Parathyroid adenoma (tissue), 2 donors: ENCODE measurements around the gene VIL1.

ENCODE experiments used
- H2AFZ ChIP-seq: fragments of 300-600 bp; sonication (generic); one replicate; pipeline ENCODE4 v1.7.0; 2017; ENCODE audit warnings: antibody characterized with exemption, mild to moderate bottlenecking
- H3K27ac ChIP-seq: fragments of 300-600 bp; sonication (generic); one replicate; pipeline ENCODE4 v1.7.0; 2017
- H3K27me3 ChIP-seq: fragments of 300-600 bp; sonication (generic); one replicate; pipeline ENCODE4 v1.7.0; 2017; ENCODE audit warnings: low read length; ENCODE audit not compliant: control insufficient read depth, insufficient read depth
- H3K36me3 ChIP-seq: fragments of 300-600 bp; sonication (generic); one replicate; pipeline ENCODE4 v1.7.0; 2017; ENCODE audit warnings: low read length; ENCODE audit not compliant: control insufficient read depth, insufficient read depth
- H3K4me1 ChIP-seq: fragments of 300-600 bp; sonication (generic); one replicate; pipeline ENCODE4 v1.7.0; 2017; ENCODE audit warnings: control low read depth
- H3K4me2 ChIP-seq: fragments of 300-600 bp; sonication (generic); one replicate; pipeline ENCODE4 v1.7.0; 2017; ENCODE audit warnings: low read length
- H3K4me3 ChIP-seq: fragments of 300-600 bp; sonication (generic); one replicate; pipeline ENCODE4 v1.7.0; 2017; ENCODE audit warnings: low read depth, low read length
- H3K79me2 ChIP-seq: fragments of 300-600 bp; sonication (generic); one replicate; pipeline ENCODE4 v1.7.0; 2017; ENCODE audit warnings: control low read depth
- H3K9ac ChIP-seq: fragments of 300-600 bp; sonication (generic); one replicate; pipeline ENCODE4 v1.7.0; 2017; ENCODE audit warnings: mild to moderate bottlenecking
- H3K9me3 ChIP-seq: fragments of 300-600 bp; sonication (generic); one replicate; pipeline ENCODE4 v1.7.0; 2017; ENCODE audit warnings: low read length; ENCODE audit not compliant: control insufficient read depth
- CTCF ChIP-seq: fragments of 300-600 bp; sonication (generic); IDR thresholded peaks from one replicate; pipeline ENCODE4 v1.7.0; 2017; ENCODE audit warnings: antibody characterized with exemption, mild to moderate bottlenecking
- donor health status: primary hyperparathyroidism.

Gene VIL1

GRCh38 chr2:218393750-218394290, 25.1 kb upstream of the VIL1 start:
- H3K4me2 ChIP-seq, result no peak overlapping the region

GRCh38 chr2:218394298-218395089, 24.4 kb upstream of the VIL1 start:
- no peak for TF ChIP-seq CTCF
- peaks cover 3% of the 10 kb centered on the region for H3K4me1 ChIP-seq
- no peaks in the 10 kb centered on the region for H3K9me3 ChIP-seq
- H3K27ac ChIP-seq, result no peak overlapping the region
- H2AFZ ChIP-seq, result no peak overlapping the region
- H3K9ac ChIP-seq, result no peak overlapping the region
- no peaks in the 10 kb centered on the region for H3K36me3 ChIP-seq
- no peak overlapping the region for H3K4me3 ChIP-seq
- no peak overlapping the region for H3K4me2 ChIP-seq
- H3K79me2 ChIP-seq, result no peaks in the 10 kb centered on the region
- no peaks in the 10 kb centered on the region for H3K27me3 ChIP-seq

More at GRCh38 chr2:218393750-218394290, 25.1 kb upstream of the VIL1 start:
- TF ChIP-seq CTCF, result no peak
- Histone ChIP-seq H3K4me1 (peaks cover 3% of the 10 kb centered on the region), H3K79me2 (no peaks in the 10 kb centered on the region), H3K9ac (no peak overlapping the region), H3K36me3 (no peaks in the 10 kb centered on the region), H2AFZ (no peak overlapping the region), H3K9me3 (no peaks in the 10 kb centered on the region), H3K4me3 (no peak overlapping the region), H3K27me3 (no peaks in the 10 kb centered on the region), H3K27ac (no peak overlapping the region)

GRCh38 chr2:218395090-218395444, 23.9 kb upstream of the VIL1 start:
- no peak overlapping the region for H3K27ac ChIP-seq
- no peak overlapping the region for H3K4me3 ChIP-seq
- H3K4me2 ChIP-seq, result no peak overlapping the region
- no peaks in the 10 kb centered on the region for H3K79me2 ChIP-seq
- H3K9ac ChIP-seq, result no peak overlapping the region
- no peak overlapping the region for H2AFZ ChIP-seq
- no peak for TF ChIP-seq CTCF
- peaks cover 3% of the 10 kb centered on the region for H3K4me1 ChIP-seq
- no peaks in the 10 kb centered on the region for H3K36me3 ChIP-seq
- no peaks in the 10 kb centered on the region for H3K27me3 ChIP-seq
- H3K9me3 ChIP-seq, result no peaks in the 10 kb centered on the region

GRCh38 chr2:218395456-218395825, 23.5 kb upstream of the VIL1 start:
- H3K4me2 ChIP-seq, result peak overlapping the region; percentile 37
- H3K27ac ChIP-seq, result peak overlapping the region; percentile 95
- no peaks in the 10 kb centered on the region for H3K9me3 ChIP-seq
- peak overlapping the region; percentile 95 for H2AFZ ChIP-seq
- peak overlapping the region; percentile 99 for H3K4me3 ChIP-seq
- H3K36me3 ChIP-seq, result no peaks in the 10 kb centered on the region
- H3K4me1 ChIP-seq, result peaks cover 3% of the 10 kb centered on the region
- no peaks in the 10 kb centered on the region for H3K27me3 ChIP-seq
- H3K79me2 ChIP-seq, result no peaks in the 10 kb centered on the region
- no peak for TF ChIP-seq CTCF
- H3K9ac ChIP-seq, result no peak overlapping the region
